Measurements from ENCODE around the gene TRMT61B.

Gene TRMT61B

GRCh38 chr2:28906376-28906775, 36.3 kb upstream of the TRMT61B start:
- H3K27me3 ChIP-seq, result no peaks in the 10 kb centered on the region
- intact Hi-C loops (cut with DNase I; ENCODE audit: low total_unique reads), result no loop called here
- TF ChIP-seq CTCF (IDR thresholded peaks at IDR 0.05), result no peak
- no peak overlapping the region for H3K4me3 ChIP-seq
- no peaks in the 10 kb centered on the region for H3K9me3 ChIP-seq
- no peak for DNase-seq
- H3K4me1 ChIP-seq, result peaks cover 0 to 4% (median 0%) of the 10 kb centered on the region in 4 donors
- H3K27ac ChIP-seq, result no peak overlapping the region
- peaks cover 34 to 68% (median 55%) of the 10 kb centered on the region in 3 donors for H3K36me3 ChIP-seq

GRCh38 chr2:28905533-28905932, 35.4 kb upstream of the TRMT61B start:
- no peaks in the 10 kb centered on the region for H3K27me3 ChIP-seq
- H3K36me3 ChIP-seq, result peaks cover 30 to 65% (median 55%) of the 10 kb centered on the region in 3 donors
- no peak for TF ChIP-seq CTCF (IDR thresholded peaks at IDR 0.05)
- H3K4me3 ChIP-seq, result no peak overlapping the region
- H3K4me1 ChIP-seq, result peaks cover 0 to 4% (median 0%) of the 10 kb centered on the region in 4 donors
- intact Hi-C loops (cut with DNase I; ENCODE audit: low total_unique reads), result no loop called here
- no peak overlapping the region for H3K27ac ChIP-seq
- H3K9me3 ChIP-seq, result no peaks in the 10 kb centered on the region
- DNase-seq, result no peak

GRCh38 chr2:28904802-28905457, 34.8 kb upstream of the TRMT61B start:
- no peak overlapping the region for H3K27ac ChIP-seq
- H3K36me3 ChIP-seq, result peaks cover 24 to 62% (median 53%) of the 10 kb centered on the region in 3 donors
- H3K27me3 ChIP-seq, result no peaks in the 10 kb centered on the region
- no peak for TF ChIP-seq CTCF (IDR thresholded peaks at IDR 0.05)
- H3K4me1 ChIP-seq, result peaks cover 0 to 4% (median 0%) of the 10 kb centered on the region in 4 donors
- H3K4me3 ChIP-seq, result no peak overlapping the region
- no peaks in the 10 kb centered on the region for H3K9me3 ChIP-seq
- DNase-seq, result no peak
- intact Hi-C loops (cut with DNase I; ENCODE audit: low total_unique reads), result no loop called here

GRCh38 chr2:28904295-28904694, 34.2 kb upstream of the TRMT61B start:
- H3K27ac ChIP-seq, result no peak overlapping the region
- no peak overlapping the region for H3K4me3 ChIP-seq
- no peak for DNase-seq
- peaks cover 18 to 55% (median 47%) of the 10 kb centered on the region in 3 donors for H3K36me3 ChIP-seq
- H3K9me3 ChIP-seq, result no peaks in the 10 kb centered on the region
- no peak for TF ChIP-seq CTCF (IDR thresholded peaks at IDR 0.05)
- H3K27me3 ChIP-seq, result no peaks in the 10 kb centered on the region
- intact Hi-C loops (cut with DNase I; ENCODE audit: low total_unique reads), result no loop called here
- peaks cover 0 to 4% (median 0%) of the 10 kb centered on the region in 4 donors for H3K4me1 ChIP-seq

- no peaks in the 10 kb centered on the region for H3K9me3 ChIP-seq
- TF ChIP-seq CTCF (IDR thresholded peaks at IDR 0.05), result no peak
- no peaks in the 10 kb centered on the region for H3K27me3 ChIP-seq
- intact Hi-C loops (cut with DNase I; ENCODE audit: low total_unique reads), result no loop called here
- no peak overlapping the region for H3K27ac ChIP-seq
- peaks cover 0 to 14% (median 4%) of the 10 kb centered on the region in 4 donors for H3K4me1 ChIP-seq
- DNase-seq, result no peak
- H3K36me3 ChIP-seq, result peaks cover 12 to 38% (median 30%) of the 10 kb centered on the region in 3 donors
- no peak overlapping the region for H3K4me3 ChIP-seq
These were observed 32.5 kb upstream of the TRMT61B start for GRCh38 chr2:28902584-28902983.
